Measurements from ENCODE around the gene ELF2. TPM values are rescaled to one million over a fixed set of nuclear protein-coding genes. Genes with fewer than 3 reads are reported as not detected.

The ELF2 gene
- 27.2 and 34.6 TPM in 2 replicates for total RNA-seq

GRCh38 chr4:139177049-139177868 is at the start of gene ELF2:
TSS of gene ELF2 (minus strand) at chr4:139177218. CDS start at chr4:139137701, 39,517 bp downstream.

GRCh38 chr4:139015269-139015947 is 161.6 kb downstream of the ELF2 start, which contains the start of gene NOCT:
TSS of gene NOCT (plus strand) at chr4:139015781. CDS start at chr4:139015982, 201 bp downstream.

Small RNA genes within 50 kb of the gene (small RNA-seq; reads per million reads assigned to genes)
- gene RF00017 (not detected), gene RF00019 (not detected), gene RN7SL382P (not detected), gene RNU6-531P (not detected)

Other genes with a start within 250 kb of the ELF2 start
- 9.9 and 29.5 TPM in 2 replicates for gene NOCT, start 161.4 kb downstream of the ELF2 start, total RNA-seq
- 1.8 TPM in 2 replicates for gene MGARP, start 103.0 kb upstream of the ELF2 start, total RNA-seq
- gene NAA15, start 124.3 kb upstream of the ELF2 start, total RNA-seq: 36.0 and 60.6 TPM in 2 replicates
- 26.6 and 30.9 TPM in 2 replicates for gene NDUFC1, start 125.3 kb upstream of the ELF2 start, total RNA-seq

All from subcutaneous preadipocyte (primary cell).